Right ventricle myocardium inferior (tissue), 1 donor: ENCODE results near the gene SLC39A11. TPM values are rescaled to one million over a fixed set of nuclear protein-coding genes. Genes with fewer than 3 reads are reported as not detected.
"Not testable (repeated sequence)": the region's sequence is repeated elsewhere in the genome, so short reads cannot be mapped to it uniquely, and the experiment has no call there.

Experiments used
- ATAC-seq: fragments of 200-7000 bp; cut with Tn5 transposase; one replicate; pipeline ENCODE4 v1.9.1; 2020; ENCODE audit warnings: mild to moderate bottlenecking, moderate library complexity
- DNase-seq: peaks from one replicate; pipeline ENCODE4 v3.0.0; 2021; ENCODE audit errors: missing footprints
- intact Hi-C: fragments of 100-400 bp; cut with DNase I; formaldehyde crosslinking; loops from one replicate; pipeline ENCODE4 v1.11.0; 2022
- total RNA-seq: library from RNA; stranded (reverse); fragmentation: NEBNext Ultra II Directional; extraction: Animal tissue kit (Norgen Biotek cat#: 25700); gene quantifications from one replicate; pipeline ENCODE4 v1.2.1, GENCODE V29; 2021
- donor health status: DM: no; HTN: yes; CAD: no; lungs with severe emphysema.

The SLC39A11 gene
- total RNA-seq, 1 donor from 2014 or later, result 6.9 TPM

DNA sequence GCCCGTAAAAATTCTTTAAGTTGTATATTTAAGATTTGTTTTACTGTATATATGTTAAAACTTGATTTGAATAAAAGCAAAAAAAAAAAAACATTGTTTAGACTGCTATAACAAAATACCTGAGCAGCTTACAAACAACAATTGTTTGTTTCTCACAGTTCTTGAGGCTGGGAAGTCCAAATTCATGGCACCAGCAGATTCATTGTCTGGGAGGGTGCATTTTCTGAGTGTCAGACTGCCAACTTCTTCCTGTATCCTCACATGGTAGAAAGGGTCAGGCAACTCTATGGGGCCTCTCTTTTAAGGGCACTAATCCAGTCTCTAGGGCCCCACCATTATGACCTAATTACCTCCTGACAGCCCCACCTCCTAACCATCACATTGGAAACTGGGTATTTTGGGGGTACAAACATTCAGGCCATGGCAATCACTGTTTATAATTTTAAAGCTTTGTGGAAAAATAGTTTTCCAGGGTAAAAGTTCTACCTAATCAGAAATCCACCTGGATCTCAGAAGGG, 281.4 kb downstream of the SLC39A11 start:
- DNase-seq (no peak), ATAC-seq (no peak)
- intact Hi-C loops, result no loop called here

DNA sequence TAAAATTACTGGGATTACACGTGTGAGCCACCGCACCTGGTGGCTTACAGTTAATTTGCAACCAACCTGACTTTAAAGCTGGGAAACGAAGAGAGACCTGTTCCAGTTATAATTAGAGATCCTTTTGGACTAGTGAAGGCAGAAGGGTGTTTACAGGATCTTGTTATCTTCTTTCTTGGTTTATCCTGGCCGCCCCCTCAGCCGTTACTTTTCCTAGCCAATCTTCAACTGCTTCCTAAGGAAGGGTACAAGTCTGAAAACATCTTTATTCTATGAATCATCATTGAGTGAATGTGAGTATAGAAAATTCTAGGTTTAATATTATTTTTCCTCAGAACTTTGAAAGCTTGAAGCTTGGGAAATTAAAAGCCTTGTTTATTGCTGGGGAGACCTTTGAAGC, 286.5 kb downstream of the SLC39A11 start:
- no peak for ATAC-seq

DNA sequence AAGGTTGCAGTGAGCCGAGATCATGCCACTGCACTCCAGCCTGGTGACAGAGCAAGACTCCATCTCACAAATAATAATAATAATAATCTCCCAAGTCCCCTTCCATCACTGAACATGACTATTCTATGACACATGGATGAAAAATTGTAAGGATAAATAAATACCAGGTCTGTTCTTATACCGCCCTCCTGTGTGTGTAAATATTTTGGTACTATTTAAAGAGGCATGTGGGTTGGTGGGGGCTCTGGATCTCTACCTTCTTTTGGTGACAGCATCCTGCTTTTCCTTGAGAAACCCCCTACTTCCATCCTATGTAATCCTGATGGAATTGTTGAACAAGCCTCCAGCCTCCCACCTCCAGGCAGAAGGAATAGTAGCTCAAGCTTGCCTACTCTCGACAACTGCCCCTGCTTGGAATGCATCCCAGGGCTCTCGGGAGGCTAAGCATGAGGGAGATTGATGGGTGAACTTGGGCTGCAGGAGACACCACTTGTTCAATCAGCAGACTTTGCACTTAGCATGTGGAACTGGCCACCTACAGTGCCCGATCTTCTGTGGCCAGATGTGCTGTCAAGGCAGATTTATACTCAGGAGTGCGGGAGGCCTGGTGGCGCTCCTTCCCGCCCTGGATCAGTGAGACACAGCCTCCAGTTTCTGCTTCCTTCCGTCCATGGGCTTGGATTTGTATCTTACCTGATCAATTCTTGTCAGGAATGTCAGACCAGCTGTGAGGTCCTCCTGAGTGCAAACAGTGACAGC, 287.4 kb downstream of the SLC39A11 start:
- DNase-seq (no peak), ATAC-seq (no peak)
- intact Hi-C loops, result no loop called here

More for the DNA sequence above, 286.5 kb downstream of the SLC39A11 start:
- intact Hi-C loops, result no loop called here
- no peak for DNase-seq

GRCh38 chr17:72802726-72803125, 289.8 kb downstream of the SLC39A11 start:
- ATAC-seq, result no peak

GRCh38 chr17:72797142-72797541, 295.3 kb downstream of the SLC39A11 start:
- no peak for ATAC-seq
- intact Hi-C loops, result no loop called here
- no peak for DNase-seq

More at GRCh38 chr17:72802726-72803125, 289.8 kb downstream of the SLC39A11 start:
- no peak for DNase-seq
- intact Hi-C loops, result no loop called here

DNA sequence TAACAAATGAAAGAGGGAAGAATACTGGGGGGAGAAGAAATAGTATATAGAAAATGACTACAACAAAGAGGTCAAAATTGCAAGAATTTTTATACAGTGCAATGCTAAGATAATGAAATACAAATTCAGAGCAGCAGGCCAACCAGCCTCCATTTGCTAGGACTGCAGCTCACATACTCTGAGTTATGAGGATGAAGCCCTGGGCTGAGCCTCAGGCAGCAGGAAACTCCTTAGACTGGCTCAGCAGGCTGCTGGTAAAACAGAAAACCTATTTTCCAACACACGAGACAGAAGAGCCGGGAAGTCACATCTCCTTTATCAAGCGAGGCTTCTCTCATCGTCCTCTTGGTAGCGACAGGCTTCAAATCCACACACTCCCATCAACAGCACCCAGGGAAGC, 296.5 kb downstream of the SLC39A11 start:
- no peak for DNase-seq
- no peak for ATAC-seq
- intact Hi-C loops, result no loop called here

- ATAC-seq (no peak), DNase-seq (no peak)
- intact Hi-C loops, result no loop called here
These were observed 298.3 kb downstream of the SLC39A11 start for GRCh38 chr17:72794152-72794551.

GRCh38 chr17:72792771-72793170, 299.7 kb downstream of the SLC39A11 start:
- intact Hi-C loops, result no loop called here
- DNase-seq (no peak), ATAC-seq (no peak)

- intact Hi-C loops, result no loop called here
- ATAC-seq (no peak), DNase-seq (no peak)
These were observed 302.3 kb downstream of the SLC39A11 start for GRCh38 chr17:72790190-72790589.

DNA sequence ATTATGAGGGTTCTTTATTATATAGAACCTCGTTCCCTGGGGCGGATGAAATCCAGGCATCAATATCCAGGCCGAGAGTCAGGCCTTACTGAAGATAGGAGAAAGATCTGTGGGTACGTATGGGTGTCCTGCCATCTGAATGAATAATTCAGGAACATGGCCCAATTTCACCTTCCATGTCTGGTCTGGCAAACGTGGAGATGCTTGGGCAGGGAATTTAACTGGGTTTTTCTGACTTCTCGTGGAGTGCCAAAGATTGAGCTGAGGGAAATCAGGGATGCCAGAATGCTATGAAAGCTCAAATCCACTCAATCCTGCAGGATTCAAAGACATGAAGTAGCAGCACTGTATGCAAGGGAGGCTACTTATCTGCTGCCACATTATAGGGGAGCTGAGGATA, 302.8 kb downstream of the SLC39A11 start:
- DNase-seq, result no peak
- intact Hi-C loops, result no loop called here
- ATAC-seq, result no peak

DNA sequence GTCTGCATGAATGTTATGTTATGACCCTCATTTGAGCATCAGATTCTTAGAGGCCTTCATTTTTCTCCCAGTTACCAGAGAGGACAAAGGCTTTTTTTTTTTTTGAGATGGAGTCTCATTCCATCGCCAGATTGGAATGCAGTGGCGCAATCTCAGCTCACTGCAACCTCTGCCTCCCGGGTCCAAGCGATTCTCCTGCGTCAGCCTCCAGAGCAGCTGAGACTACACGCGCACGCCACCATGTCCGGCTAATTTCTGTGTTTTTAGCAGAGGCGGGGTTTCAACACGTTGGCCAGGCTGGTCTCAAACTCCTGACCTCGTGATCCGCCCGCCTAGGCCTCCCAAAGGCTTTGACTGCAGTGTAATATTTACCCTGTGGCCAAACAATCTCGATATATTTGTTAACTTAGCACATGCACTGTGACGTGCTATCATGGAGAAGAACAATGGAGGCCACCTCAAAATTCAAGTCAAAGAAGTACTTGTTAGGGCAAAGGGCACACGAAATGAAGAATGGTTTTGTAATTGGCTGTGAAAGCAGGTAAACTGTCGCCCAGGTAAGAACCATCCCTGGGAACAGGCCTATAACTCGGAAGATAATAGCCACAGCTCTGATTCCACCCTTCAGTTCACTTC, 303.4 kb downstream of the SLC39A11 start:
- no peak for ATAC-seq
- intact Hi-C loops, result no loop called here

DNA sequence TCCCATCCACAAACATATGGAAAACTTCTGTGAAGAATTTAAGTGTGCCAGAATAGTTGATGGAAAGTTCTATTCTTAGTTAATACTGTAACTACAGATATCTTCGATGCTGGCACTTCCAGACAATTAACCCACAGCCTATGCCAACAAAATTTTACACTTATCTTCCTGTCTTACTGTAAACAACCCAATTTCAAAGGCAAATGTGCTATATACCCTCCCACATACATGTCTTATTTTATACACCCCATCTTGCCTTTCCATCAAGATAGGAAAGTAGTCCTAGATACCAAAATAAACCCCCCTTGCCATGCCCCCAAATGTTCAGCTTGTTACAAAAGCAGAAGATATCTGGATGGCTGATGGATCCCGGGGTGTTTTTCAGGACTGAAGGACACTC, 306.3 kb downstream of the SLC39A11 start:
- intact Hi-C loops, result no loop called here
- no peak for ATAC-seq
- DNase-seq, result no peak

More for the DNA sequence above, 303.4 kb downstream of the SLC39A11 start:
- no peak for DNase-seq

DNA sequence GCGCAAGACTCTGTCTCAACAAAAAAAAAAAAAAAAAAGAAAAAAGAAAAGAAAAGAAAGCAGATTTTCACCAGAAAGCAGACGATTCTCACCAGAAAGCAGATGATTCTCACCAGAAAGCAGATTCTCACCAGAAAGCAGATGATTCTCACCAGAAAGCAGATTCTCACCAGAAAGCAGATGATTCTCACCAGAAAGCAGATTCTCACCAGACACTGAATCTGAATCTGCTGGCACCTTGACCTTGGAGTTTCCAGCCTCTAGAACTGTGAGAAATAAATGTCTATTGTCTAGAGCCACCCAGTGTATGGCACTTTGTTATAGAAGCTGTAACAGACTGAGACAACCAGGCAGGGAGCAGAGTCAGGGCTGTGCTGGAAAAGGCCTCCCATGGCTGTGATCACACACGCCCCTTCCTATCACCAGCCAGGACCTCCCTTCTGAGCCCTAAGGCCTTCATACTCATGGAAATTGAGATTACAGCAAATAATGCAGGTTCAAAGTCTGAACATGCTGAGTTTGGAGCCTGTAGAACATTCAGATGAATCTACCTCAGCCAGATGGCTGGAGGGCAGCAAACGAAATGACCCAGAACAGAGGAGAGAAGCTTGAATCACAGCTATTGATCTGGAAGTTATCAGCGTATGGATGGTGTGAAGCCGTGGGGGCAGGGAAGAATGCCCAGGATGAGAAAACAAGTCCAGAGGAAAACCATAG, 309.3 kb downstream of the SLC39A11 start:
- no peak for ATAC-seq

GRCh38 chr17:72782437-72782836, 310.1 kb downstream of the SLC39A11 start:
- DNase-seq, ATAC-seq, intact Hi-C loops: not testable (repeated sequence)

More for the DNA sequence above, 309.3 kb downstream of the SLC39A11 start:
- no peak for DNase-seq
- intact Hi-C loops, result no loop called here

GRCh38 chr17:72778169-72779151, 314.0 kb downstream of the SLC39A11 start:
- intact Hi-C loops, result no loop called here
- ATAC-seq, result no peak

DNA sequence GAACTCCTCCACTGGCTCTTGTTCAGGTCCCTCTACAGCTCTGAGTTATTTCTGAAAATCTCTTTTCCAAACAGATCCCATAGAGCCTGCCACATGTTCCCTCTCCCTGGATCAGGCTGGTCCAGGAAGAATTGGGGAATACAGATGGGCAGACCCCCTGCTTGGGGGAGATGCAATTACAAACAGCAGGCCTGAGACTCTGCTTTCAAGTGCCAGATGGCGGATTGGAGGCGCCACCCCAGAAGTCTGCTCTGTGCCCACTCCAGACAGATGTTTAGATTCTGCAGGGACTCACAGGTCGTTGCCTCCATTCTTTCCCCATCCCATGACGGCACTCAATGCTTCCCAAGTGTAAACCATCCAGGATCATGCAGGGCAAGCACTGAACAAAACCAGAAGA, 316.6 kb downstream of the SLC39A11 start:
- no peak for ATAC-seq

More at GRCh38 chr17:72778169-72779151, 314.0 kb downstream of the SLC39A11 start:
- no peak for DNase-seq

DNA sequence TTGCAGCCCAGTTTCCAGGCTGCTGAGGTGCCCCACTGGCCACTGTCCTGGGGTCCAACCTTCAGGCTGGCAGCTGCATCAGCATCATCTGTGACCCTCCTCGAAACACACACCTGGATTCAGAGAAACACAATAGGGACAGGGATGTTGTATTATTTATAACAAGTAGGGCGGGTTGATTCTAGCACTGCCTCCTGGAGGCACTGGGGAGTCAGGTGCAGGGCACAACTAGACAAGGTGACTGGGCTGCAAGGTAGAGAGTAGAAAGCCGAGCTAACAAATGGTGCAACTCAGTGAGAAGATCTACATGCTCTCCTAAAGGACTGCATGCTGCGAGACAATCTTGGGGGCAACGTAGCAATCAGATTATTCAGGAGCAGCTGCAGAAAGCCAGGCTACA, 317.3 kb downstream of the SLC39A11 start:
- no peak for ATAC-seq
- intact Hi-C loops, result no loop called here
- no peak for DNase-seq

More for the DNA sequence above, 316.6 kb downstream of the SLC39A11 start:
- intact Hi-C loops, result no loop called here
- DNase-seq, result no peak

- DNase-seq (no peak), ATAC-seq (no peak)
- intact Hi-C loops, result no loop called here
These were observed 318.3 kb downstream of the SLC39A11 start for GRCh38 chr17:72774236-72774635.
